Keratinocyte (primary cell): Measurements from ENCODE around the gene SPIN2A. TPM values are rescaled to one million over a fixed set of nuclear protein-coding genes. Genes with fewer than 3 reads are reported as not detected.
"Not testable (repeated sequence)": the region's sequence is repeated elsewhere in the genome, so short reads cannot be mapped to it uniquely, and the experiment has no call there.

Experiments
- DNase-seq: peaks from one replicate; pipeline ENCODE4 v3.0.0-alpha.2; 2011; ENCODE audit warnings: low read depth, missing footprints, low spot score
- FAIRE-seq: peaks from 2 replicates; lab custom pipeline; 2011; peaks lifted over from hg19 to GRCh38; lab: Jason Lieb, UNC
- H2AFZ ChIP-seq: 2 replicates; pipeline ENCODE4 v1.6.0; 2012; ENCODE audit warnings: low read length, control low read depth, inconsistent platforms; ENCODE audit not compliant: control insufficient read depth
- H3K27ac ChIP-seq: 2 replicates; pipeline ENCODE4 v1.5.1; 2011; ENCODE audit warnings: low read length; ENCODE audit not compliant: control insufficient read depth, insufficient read depth
- H3K27me3 ChIP-seq: 3 replicates; pipeline ENCODE4 v1.6.0; 2011; ENCODE audit warnings: low read length; ENCODE audit not compliant: control insufficient read depth, insufficient read depth; ENCODE audit errors: extremely low read depth
- H3K36me3 ChIP-seq, 2 experiments: 2 replicates in 1 of 2; 3 replicates in 1 of 2; pipeline ENCODE4 v1.5.1; 2011; ENCODE audit warnings: low read length in 2 of 2, mild to moderate bottlenecking in 1 of 2; ENCODE audit not compliant: control insufficient read depth in 2 of 2, insufficient read depth in 2 of 2; ENCODE audit errors: extremely low read depth in 1 of 2
- H3K4me1 ChIP-seq: 3 replicates; pipeline ENCODE4 v1.5.1; 2011; ENCODE audit warnings: low read length; ENCODE audit not compliant: control insufficient read depth, insufficient read depth; ENCODE audit errors: extremely low read depth
- H3K4me2 ChIP-seq: 3 replicates; pipeline ENCODE4 v1.6.0; 2011; ENCODE audit warnings: low read depth, low read length; ENCODE audit not compliant: control insufficient read depth, insufficient read depth; ENCODE audit errors: extremely low read depth
- H3K4me3 ChIP-seq, 3 experiments: fragments of 200-600 bp in 1 of 3; sonication (generic) in 1 of 3; 2 replicates in 2 of 3; 3 replicates in 1 of 3; pipeline ENCODE4 v1.5.1; 2011 to 2016; ENCODE audit warnings: low read length in 3 of 3, mild to moderate bottlenecking in 3 of 3, control low read depth in 2 of 3, inconsistent platforms in 1 of 3, low read depth in 1 of 3, mixed read lengths in 1 of 3, mixed run types in 1 of 3, moderate library complexity in 1 of 3; ENCODE audit not compliant: control insufficient read depth in 2 of 3, insufficient read depth in 2 of 3; ENCODE audit errors: extremely low read depth in 1 of 3
- H3K79me2 ChIP-seq: 2 replicates; pipeline ENCODE4 v1.6.0; 2012; ENCODE audit warnings: low read length; ENCODE audit not compliant: control insufficient read depth, insufficient read depth
- H3K9ac ChIP-seq: 3 replicates; pipeline ENCODE4 v1.6.0; 2011; ENCODE audit warnings: low read length; ENCODE audit not compliant: control insufficient read depth, insufficient read depth; ENCODE audit errors: extremely low read depth
- H3K9me1 ChIP-seq: 3 replicates; pipeline ENCODE4 v1.6.0; 2011; ENCODE audit warnings: low read length; ENCODE audit not compliant: control insufficient read depth, insufficient read depth; ENCODE audit errors: extremely low read depth
- H3K9me3 ChIP-seq: 2 replicates; pipeline ENCODE4 v1.5.1; 2012; ENCODE audit warnings: low read depth, low read length; ENCODE audit not compliant: control insufficient read depth
- H4K20me1 ChIP-seq: 3 replicates; pipeline ENCODE4 v1.6.0; 2011; ENCODE audit warnings: low read length; ENCODE audit not compliant: control insufficient read depth, insufficient read depth; ENCODE audit errors: extremely low read depth
- EZH2 ChIP-seq: IDR thresholded peaks from one replicate; pipeline ENCODE4 v1.6.1; 2012; ENCODE audit warnings: inconsistent platforms, mild to moderate bottlenecking, low read length, moderate library complexity
- dilution Hi-C: fragments of 300-500 bp; cut with MboI; formaldehyde crosslinking; loops from one replicate; pipeline ENCODE4 v1.7.0; 2020; ENCODE audit warnings: low sequenced_read_pairs; ENCODE audit not compliant: extremely low pct_ligation_motif_present
- polyA plus RNA-seq, 5 experiments: library from polyadenylated mRNA; depleted of rRNA in 3 of 5; stranded (reverse) in 3 of 5; stranded (forward) in 1 of 5; unstranded in 1 of 5; fragments of >200 nt; gene quantifications; 1 replicate in 1 of 5; 2 replicates in 3 of 5; 3 replicates in 1 of 5; pipeline versions ENCODE4 v1.2.1 to v1.2.3, GENCODE V29; 2011 to 2012; ENCODE audit warnings: missing spikeins in 2 of 5, low read depth in 1 of 5, low replicate concordance in 1 of 5
- TF ChIP-seq, protein P1 (sequence below), 3 experiments: IDR thresholded peaks in 1 of 3; conservative IDR thresholded peaks in 1 of 3; optimal IDR thresholded peaks in 1 of 3; 2 replicates in 2 of 3; 3 replicates in 1 of 3; pipeline versions ENCODE3 to v1.5.1; 2011; ENCODE audit warnings: low read length in 3 of 3, mild to moderate bottlenecking in 3 of 3, moderate library complexity in 2 of 3, control low read depth in 1 of 3, inconsistent platforms in 1 of 3; ENCODE audit not compliant: insufficient read depth in 2 of 3; ENCODE audit errors: extremely low read depth in 1 of 3

The SPIN2A gene
- polyA plus RNA-seq, 1 donor (not counting 4 experiments of a cell fraction or from before 2014, with no cell fraction given) = 0.42 TPM

DNA sequence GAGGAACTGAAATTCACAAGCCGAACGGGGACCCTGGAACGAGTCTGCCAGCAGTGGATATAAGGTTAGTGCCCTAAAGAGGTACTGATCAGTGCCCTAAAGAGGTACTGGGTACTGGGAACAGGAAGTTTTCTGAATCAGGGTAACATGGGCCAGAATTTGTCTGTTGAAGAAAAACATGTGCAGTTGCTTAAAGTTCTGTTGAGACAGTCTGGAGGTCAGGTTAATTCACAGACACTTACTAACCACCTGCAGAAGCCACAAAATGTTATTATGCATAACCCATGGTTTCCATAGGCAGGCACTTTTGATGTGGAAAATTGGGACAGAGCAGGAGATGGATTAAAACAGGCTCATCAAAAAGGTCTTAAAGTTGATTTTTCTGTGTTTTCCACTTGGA, 33.7 kb downstream of the SPIN2A start:
- DNase-seq = no peak
- Histone ChIP-seq H4K20me1 (no peaks in the 10 kb centered on the region), H3K4me1 (no peaks in the 10 kb centered on the region), H3K9ac (no peak overlapping the region), H3K27ac (no peak overlapping the region), H2AFZ (no peak overlapping the region), H3K9me3 (no peaks in the 10 kb centered on the region), H3K36me3 (no peaks in the 10 kb centered on the region), H3K4me3 (no peak overlapping the region), H3K4me2 (no peak overlapping the region), H3K9me1 (no peaks in the 10 kb centered on the region), H3K27me3 (no peaks in the 10 kb centered on the region), H3K79me2 (no peaks in the 10 kb centered on the region)
- dilution Hi-C loops = no loop called here
- no peak for FAIRE-seq
- TF ChIP-seq, protein P1, sequence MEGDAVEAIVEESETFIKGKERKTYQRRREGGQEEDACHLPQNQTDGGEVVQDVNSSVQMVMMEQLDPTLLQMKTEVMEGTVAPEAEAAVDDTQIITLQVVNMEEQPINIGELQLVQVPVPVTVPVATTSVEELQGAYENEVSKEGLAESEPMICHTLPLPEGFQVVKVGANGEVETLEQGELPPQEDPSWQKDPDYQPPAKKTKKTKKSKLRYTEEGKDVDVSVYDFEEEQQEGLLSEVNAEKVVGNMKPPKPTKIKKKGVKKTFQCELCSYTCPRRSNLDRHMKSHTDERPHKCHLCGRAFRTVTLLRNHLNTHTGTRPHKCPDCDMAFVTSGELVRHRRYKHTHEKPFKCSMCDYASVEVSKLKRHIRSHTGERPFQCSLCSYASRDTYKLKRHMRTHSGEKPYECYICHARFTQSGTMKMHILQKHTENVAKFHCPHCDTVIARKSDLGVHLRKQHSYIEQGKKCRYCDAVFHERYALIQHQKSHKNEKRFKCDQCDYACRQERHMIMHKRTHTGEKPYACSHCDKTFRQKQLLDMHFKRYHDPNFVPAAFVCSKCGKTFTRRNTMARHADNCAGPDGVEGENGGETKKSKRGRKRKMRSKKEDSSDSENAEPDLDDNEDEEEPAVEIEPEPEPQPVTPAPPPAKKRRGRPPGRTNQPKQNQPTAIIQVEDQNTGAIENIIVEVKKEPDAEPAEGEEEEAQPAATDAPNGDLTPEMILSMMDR (optimal IDR thresholded peaks at IDR 0.05 in 1 of 3, IDR thresholded peaks at IDR 0.05 in 1 of 3, conservative IDR thresholded peaks at IDR 0.05 in 1 of 3; ENCODE audit: extremely low read depth in 1 of 3, insufficient read depth in 2 of 3, low read length in 3 of 3) = no peak
- TF ChIP-seq EZH2 = no peak

DNA sequence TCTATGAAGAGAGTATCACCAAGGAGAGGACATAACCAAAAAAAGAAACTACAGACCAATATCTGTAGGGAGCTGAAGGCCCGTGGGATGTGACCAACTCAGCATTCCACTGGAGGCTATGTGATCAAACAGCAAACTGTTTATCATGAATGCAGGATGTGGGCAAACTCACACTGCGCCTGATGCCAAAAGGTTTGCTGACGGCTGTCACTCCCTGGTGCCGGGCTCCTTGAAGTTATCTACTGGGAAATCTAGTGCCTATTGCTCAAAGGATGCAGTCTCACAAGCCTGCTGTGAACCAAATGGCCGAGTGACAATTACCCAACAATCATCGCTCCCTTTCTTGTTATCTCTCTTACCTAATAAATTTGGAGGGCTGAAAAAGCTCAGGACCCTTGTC, 34.3 kb downstream of the SPIN2A start:
- H3K9me3 ChIP-seq, H3K4me2 ChIP-seq, FAIRE-seq, DNase-seq, H3K4me3 ChIP-seq, H3K79me2 ChIP-seq, H4K20me1 ChIP-seq, H3K9me1 ChIP-seq, H3K27ac ChIP-seq, H3K9ac ChIP-seq, dilution Hi-C loops, H2AFZ ChIP-seq, H3K4me1 ChIP-seq, H3K36me3 ChIP-seq, H3K27me3 ChIP-seq: not testable (repeated sequence)

Other genes starting within 250 kb of the SPIN2A start
- 2.5 to 5.5 TPM (median 4.3 TPM) in 3 replicates for gene SPIN3, start 141.9 kb downstream of the SPIN2A start, polyA plus RNA-seq
- gene SPIN2B, start 15.8 kb downstream of the SPIN2A start, polyA plus RNA-seq = 5.2 to 9.7 TPM (median 6.8 TPM) in 3 replicates
- 1.1 to 2.1 TPM (median 1.7 TPM) in 3 replicates for gene FAAH2, start 149.3 kb upstream of the SPIN2A start, polyA plus RNA-seq